ENCODE measurements around the gene LGALS3BP.
A peak's percentile ranks its signal among the peaks of the same experiment; 100 is the strongest.
"Not testable (repeated sequence)": the region's sequence is repeated elsewhere in the genome, so short reads cannot be mapped to it uniquely, and the experiment has no call there.

Gene LGALS3BP, protein sequence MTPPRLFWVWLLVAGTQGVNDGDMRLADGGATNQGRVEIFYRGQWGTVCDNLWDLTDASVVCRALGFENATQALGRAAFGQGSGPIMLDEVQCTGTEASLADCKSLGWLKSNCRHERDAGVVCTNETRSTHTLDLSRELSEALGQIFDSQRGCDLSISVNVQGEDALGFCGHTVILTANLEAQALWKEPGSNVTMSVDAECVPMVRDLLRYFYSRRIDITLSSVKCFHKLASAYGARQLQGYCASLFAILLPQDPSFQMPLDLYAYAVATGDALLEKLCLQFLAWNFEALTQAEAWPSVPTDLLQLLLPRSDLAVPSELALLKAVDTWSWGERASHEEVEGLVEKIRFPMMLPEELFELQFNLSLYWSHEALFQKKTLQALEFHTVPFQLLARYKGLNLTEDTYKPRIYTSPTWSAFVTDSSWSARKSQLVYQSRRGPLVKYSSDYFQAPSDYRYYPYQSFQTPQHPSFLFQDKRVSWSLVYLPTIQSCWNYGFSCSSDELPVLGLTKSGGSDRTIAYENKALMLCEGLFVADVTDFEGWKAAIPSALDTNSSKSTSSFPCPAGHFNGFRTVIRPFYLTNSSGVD

GRCh38 chr17:78979780-78980623 is at the start of gene LGALS3BP:
Gene LGALS3BP (minus strand): TSS chr17:78979923. CDS start chr17:78977191, 2,732 bp downstream.
- peak; percentile 98 for DNase-seq (ENCODE audit: low read depth)

DNA sequence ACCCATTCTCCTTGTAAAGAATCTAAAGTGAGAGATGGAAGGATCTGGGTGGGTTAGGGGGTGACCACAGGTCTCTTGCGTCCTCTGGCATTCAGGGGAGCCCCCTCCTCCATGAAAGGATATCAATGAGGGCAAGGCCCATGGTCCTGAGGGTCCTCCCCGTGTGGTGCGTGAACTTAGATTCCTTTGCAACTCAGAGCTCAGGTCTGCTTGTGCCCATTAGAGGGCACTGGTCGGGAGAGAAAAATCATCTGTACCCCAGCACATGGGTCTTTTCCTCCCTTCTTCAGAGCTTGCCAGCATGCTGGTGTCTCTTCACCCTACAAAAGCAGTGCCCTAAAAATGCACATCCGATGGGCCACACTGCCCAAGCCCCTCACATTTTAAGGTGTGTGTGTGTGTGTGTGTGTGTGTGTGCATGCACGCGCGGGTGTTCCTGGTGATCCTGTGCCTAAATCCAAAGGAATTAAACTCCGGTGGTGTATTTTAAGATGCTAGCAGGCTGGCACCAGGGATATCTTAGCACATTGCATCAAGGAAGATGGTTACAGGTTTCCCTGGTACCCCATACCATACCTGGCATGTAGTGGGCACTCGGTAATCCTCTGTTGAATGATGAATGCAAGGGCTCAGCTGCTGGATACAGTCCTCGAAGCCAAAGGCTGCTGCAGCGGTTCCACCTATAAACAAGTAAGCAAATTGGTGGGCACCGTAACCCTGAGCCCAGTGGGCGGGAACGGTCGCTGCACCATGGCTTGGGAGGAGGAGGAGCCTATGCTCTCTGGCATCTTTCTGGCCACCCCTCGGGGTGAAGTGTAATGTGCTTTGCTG is 49.0 kb upstream of the LGALS3BP start:
- no peak for DNase-seq (ENCODE audit: low read depth)

DNA sequence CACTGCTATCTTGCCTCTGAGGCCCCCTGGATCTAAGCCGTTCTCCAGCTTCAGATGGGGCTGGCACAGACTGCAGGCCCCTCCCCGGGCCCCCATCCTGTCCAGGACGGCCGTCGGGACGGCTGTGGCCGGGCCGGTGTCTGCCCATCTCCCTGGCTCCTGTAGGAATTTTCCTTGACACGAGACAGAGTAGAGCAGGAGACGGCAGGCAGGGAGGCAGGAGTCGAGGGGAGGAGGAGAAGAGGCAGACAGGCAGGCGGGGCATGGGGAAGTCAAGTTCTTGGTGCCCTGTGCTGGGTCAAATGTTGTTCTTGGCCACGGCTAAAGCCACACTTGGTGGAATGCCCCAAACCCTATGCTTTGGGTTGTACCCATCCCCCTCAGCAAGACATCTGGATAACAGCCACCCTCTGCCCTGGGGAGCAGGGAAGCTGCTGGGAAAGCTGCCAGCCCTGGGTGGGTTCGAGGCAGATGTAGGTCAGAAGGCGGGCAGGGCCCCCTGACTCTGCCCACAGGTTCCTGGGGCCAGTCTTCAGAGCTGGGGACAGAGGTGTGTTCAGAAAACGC is 48.3 kb upstream of the LGALS3BP start:
- peak; percentile 45 for DNase-seq (ENCODE audit: low read depth)

GRCh38 chr17:79027274-79027924 is 47.7 kb upstream of the LGALS3BP start:
- no peak for DNase-seq (ENCODE audit: low read depth)

DNA sequence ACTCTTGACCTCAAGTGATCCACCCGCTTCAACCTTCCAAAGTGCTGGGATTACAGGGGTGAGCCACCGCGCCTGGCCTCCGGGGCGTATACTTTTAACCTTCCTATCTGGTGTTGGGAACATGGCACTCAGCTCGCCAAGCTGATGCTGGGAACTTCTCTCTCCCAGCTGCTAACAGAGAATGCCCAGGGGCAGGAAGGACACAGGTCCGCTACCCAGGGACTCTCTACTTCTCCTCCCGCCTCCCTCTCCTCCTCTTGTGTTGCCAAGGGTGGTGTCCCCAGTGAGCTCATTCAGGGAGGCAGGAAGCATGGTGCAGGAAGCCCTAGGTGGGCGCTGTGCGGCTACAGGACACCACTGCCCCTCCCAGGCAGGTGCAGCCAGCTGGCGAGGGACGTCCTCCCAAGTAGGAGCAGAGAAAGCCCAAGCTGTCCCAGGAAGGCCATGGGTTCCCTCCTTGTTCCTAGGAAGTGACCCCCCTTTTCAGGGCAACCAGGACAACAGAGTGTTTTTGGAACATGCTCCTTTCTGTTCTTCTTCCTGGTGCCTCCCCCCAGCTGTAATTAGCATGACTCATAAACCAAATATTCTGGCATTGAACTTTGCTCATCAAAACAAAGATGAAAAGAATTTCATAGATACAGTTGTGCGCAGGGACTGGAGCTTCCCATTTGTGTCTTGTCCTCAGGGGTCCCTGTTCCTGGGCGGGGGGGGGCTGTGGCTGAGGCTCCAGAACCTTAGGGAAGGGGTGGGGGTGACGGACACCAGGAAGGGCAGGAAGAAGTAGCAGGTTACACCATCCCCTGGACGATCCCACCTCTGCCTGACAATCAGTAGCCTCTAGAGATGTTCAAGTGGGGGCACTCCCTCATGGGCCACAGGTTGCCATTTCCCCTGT is 46.9 kb upstream of the LGALS3BP start:
- DNase-seq (ENCODE audit: low read depth), result peak; percentile 71

DNA sequence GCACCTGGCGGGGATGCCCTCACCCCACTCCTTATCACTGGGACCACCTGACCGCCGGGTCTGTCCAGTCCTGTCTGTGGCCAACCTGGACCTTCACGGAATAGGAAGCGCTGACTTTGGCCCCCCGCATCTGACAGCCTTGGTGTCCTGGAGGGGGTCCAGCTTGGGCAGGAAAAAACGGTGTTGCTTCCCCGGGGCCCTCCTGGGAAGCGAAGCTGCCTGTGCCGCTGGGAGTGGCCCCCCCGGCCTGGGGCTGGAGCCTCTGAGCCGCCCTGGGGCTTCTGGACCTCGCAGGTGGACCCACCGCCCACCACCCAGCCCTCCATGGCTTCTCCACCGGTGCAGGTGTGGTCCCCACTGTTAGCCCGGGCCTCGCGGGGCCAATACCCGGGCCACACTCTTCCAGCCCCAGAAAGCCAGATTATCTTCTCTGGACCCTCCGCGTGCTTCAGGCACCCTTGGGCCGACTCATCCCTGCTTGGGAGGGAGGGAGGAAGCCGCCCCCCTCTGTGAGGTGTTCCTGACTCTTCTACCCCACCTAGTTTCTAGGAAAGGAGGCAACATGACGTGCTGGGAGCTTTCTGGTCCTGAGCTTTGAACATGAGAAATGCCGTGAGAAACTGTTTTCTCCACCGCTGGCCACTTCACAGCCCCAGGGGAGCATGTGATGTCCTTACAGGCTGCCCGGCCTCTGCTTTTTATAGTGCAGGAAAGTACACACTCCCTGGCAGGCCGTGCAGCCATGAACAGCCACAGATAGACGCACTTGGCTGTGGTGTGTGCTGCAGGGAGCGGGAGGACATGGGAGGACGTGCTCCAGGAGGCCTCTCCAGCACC is 45.4 kb upstream of the LGALS3BP start:
- no peak for DNase-seq (ENCODE audit: low read depth)

- DNase-seq (ENCODE audit: low read depth), result peak; percentile 58
These were observed 44.4 kb upstream of the LGALS3BP start, which contains the start of gene C1QTNF1 for GRCh38 chr17:79023886-79024771. Gene C1QTNF1 (plus strand): TSS chr17:79024169. CDS start chr17:79043969, 19,800 bp downstream.

- no peak for DNase-seq (ENCODE audit: low read depth)
These were observed 43.5 kb upstream of the LGALS3BP start for GRCh38 chr17:79023180-79023705.

DNA sequence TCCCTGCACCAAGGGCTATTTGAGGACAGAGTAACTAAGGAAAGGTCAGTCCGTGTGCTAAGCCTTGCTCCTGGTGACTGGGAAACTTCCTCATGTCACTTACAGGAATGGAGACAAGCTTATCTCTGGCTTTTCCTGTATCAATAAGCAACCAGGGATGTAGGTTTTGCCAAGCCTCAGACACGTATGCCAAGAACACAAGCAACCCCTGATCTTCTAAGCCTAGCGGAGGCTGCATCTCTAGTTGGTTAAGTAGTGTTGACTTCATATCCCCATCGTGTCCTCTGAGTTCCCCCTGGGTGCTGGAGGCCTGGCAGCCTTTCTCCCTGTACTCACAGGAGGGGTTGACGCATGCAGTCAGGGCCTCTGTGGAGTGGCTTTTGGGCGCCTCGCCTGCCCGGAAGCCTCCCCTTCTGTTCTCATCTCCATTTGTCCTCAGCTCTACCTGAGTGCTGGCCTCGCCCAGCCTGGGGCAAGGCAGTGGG is 42.8 kb upstream of the LGALS3BP start:
- DNase-seq (ENCODE audit: low read depth), result no peak

- not testable (repeated sequence) for DNase-seq (ENCODE audit: low read depth)
These were observed 42.2 kb upstream of the LGALS3BP start for GRCh38 chr17:79021929-79022328.

GRCh38 chr17:79020631-79021301 is 41.0 kb upstream of the LGALS3BP start:
- DNase-seq (ENCODE audit: low read depth), result no peak

GRCh38 chr17:79019632-79020584 is 40.2 kb upstream of the LGALS3BP start:
- peak; percentile 79 for DNase-seq (ENCODE audit: low read depth)

DNA sequence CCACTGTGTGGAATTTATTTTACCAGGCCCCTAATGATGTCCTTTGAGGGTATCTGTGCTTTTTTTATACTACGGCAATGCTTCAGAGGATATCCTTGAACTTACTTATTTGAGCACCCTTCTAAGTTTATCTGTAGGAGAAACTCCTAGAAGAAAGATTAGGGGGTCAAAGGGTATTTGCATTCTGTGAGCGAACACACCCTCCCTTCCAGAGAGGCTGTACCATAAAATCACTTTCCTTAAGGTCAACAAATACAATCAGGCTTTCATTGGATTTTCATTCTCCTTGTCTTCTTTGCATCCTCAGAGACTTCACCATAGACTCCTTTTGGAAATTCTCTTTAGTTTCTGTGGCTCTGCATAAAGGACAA is 39.5 kb upstream of the LGALS3BP start:
- no peak for DNase-seq (ENCODE audit: low read depth)

DNA sequence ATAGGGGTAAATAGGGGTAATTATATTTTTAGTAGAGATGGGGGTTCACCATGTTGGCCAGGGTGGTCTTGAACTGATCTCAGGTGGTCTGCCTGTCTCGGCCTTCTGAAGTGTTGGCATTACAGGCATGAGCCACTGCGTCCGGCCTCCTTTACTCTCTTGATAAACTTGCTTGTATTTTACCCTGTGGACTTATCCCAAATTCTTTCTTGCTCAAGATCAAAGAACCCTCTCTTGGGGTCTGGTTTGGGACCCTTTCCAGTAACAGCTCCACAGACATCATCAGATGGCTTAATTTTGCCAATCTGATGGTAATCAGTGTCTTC is 38.6 kb upstream of the LGALS3BP start:
- DNase-seq (ENCODE audit: low read depth), result no peak

DNA sequence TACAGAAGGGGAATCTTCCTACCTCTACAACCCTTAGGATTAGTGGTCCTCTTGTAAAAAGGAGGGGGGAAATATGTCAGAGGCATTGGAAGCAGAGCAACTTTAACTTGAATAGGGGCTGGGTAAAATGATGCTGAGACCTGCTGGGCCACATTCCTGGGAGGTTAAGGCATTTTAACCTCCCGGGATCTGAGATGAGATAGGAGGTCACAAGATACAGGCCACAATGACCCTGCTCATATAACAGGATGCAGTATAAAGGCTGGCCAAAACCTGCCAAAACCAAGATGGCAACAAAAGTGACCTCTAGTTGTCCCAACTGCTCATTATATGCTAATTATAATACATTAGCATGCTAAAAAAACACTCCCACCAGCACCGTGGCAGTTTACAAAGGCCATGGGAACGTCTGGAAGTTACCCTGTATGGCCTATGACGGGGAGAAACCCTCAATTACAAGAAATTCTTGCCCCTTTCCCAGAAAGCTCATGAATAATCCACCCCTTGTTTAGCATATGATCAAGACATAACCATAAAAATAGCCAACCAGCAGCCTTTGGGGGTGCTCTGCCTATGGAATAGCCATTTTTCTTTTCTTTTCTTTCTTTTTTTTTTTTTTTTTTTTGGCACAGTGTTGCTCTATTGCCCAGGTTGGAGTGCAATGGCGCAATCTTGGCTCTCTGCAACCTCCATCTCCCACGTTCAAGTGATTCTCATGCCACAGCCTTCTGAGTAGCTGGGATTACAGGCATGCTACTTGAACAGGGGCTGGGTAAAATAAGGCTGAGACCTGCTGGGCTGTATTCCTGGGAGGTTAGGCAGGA is 38.0 kb upstream of the LGALS3BP start:
- peak; percentile 74 for DNase-seq (ENCODE audit: low read depth)

Data from amniotic epithelial cell (primary cell).